ENCODE measurements around the gene SLC10A7. TPM values are rescaled to one million over a fixed set of nuclear protein-coding genes. Genes with fewer than 3 reads are reported as not detected.

SLC10A7 gene
- total RNA-seq, result 23.5 TPM
- long read RNA-seq, transcript SLC10A7-201 (12 exons, 2,798 nt), result major isoform, 5 of 13 reads
- long read RNA-seq, partial matches to known transcripts, result 1 of 13 reads
- long read RNA-seq, other reads (novel, unspliced or antisense), result 4 of 13 reads

DNA sequence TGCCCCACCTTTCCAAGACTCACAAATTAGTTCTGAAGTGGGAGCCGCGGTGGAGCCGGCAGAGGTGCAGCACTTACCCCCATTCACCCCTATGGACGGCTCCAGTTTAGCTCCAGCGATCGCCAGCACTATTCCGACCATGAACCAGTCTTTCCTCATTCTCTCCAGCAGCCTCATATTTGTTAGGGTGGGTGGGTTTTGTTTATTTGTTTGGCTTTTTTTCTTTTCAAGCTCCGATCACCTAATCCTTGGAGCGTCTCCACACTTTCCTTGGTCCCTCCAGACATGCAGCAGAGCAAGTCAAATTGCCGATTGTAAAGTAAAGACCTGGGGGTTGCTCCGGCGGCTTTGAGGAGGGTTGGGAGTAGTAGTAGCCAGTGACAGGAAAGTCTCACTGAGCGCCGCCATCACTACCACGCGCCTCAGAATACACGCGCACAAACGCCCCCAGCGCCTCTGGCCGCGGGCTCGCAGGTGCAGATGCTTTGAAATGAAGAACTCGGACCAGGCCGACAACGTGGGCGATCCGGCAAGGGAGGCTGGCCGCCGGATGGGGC lies at the start of gene SLC10A7:
SLC10A7 (minus strand) TSS at position 400 of the 557 bp plus-strand sequence; CDS start at position 177, 223 bp downstream.
- no peak for TF ChIP-seq CTCF (IDR thresholded peaks at IDR 0.05)
- peaks cover 17% of the 10 kb centered on the region for H3K4me1 ChIP-seq
- H3K27ac ChIP-seq, result peak within 1 kb of the TSS; percentile 87
- no peaks in the 10 kb centered on the region for H3K9me3 ChIP-seq
- no peaks in the 10 kb centered on the region for H3K27me3 ChIP-seq (ENCODE audit: low read depth)
- H3K36me3 ChIP-seq, result no peaks in the 10 kb centered on the region
- ATAC-seq, result peak; percentile 95 to 97
- peak within 1 kb of the TSS; percentile 98 for H3K4me3 ChIP-seq
- DNase-seq, result peak; percentile 81
- intact Hi-C loops (cut with DNase I), result no loop called here

GRCh38 chr4:146567396-146567795 lies 45.7 kb upstream of the SLC10A7 start:
- no peak for ATAC-seq
- intact Hi-C loops (cut with DNase I), result no loop called here

DNA sequence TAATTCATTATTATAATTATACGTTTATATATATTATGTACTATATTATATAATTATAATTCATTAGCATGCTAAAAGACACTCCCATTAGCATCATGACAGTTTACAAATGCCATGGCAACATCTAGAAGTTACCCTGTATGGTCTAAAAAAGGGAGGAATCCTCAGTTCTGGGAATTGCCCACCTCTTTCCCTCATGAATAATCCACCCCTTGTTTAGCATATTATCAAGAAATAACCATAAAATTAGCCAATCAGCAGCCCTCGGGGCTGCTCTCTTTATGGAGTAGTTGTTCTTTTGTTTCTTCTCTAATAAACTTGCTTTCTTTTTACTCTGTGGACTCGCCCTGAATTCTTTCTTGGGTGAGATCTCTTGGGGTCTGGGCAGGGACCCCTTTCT lies 42.8 kb upstream of the SLC10A7 start:
- no peaks in the 10 kb centered on the region for H3K36me3 ChIP-seq
- H3K27me3 ChIP-seq (ENCODE audit: low read depth), result no peaks in the 10 kb centered on the region
- H3K9me3 ChIP-seq, result no peaks in the 10 kb centered on the region
- H3K27ac ChIP-seq, result no peak overlapping the region
- intact Hi-C loops (cut with DNase I), result no loop called here
- no peak for ATAC-seq
- no peak overlapping the region for H3K4me3 ChIP-seq
- DNase-seq, result no peak
- no peak for TF ChIP-seq CTCF (IDR thresholded peaks at IDR 0.05)
- no peaks in the 10 kb centered on the region for H3K4me1 ChIP-seq

More at GRCh38 chr4:146567396-146567795, 45.7 kb upstream of the SLC10A7 start:
- no peaks in the 10 kb centered on the region for H3K27me3 ChIP-seq (ENCODE audit: low read depth)
- no peak overlapping the region for H3K27ac ChIP-seq
- H3K9me3 ChIP-seq, result no peaks in the 10 kb centered on the region
- H3K4me3 ChIP-seq, result no peak overlapping the region
- no peak for DNase-seq
- TF ChIP-seq CTCF (IDR thresholded peaks at IDR 0.05), result no peak
- no peaks in the 10 kb centered on the region for H3K36me3 ChIP-seq
- H3K4me1 ChIP-seq, result no peaks in the 10 kb centered on the region

GRCh38 chr4:146550161-146550560 lies 28.4 kb upstream of the SLC10A7 start:
- ATAC-seq, result peak in 1 of 2 donors; percentile 51
- no peak overlapping the region for H3K4me3 ChIP-seq
- DNase-seq, result no peak
- intact Hi-C loops (cut with DNase I), result no loop called here
- no peaks in the 10 kb centered on the region for H3K9me3 ChIP-seq
- no peaks in the 10 kb centered on the region for H3K27me3 ChIP-seq (ENCODE audit: low read depth)
- H3K36me3 ChIP-seq, result no peaks in the 10 kb centered on the region
- TF ChIP-seq CTCF (IDR thresholded peaks at IDR 0.05), result no peak
- no peaks in the 10 kb centered on the region for H3K4me1 ChIP-seq
- no peak overlapping the region for H3K27ac ChIP-seq

- Histone ChIP-seq H3K4me3 (no peak overlapping the region), H3K27ac (no peak overlapping the region), H3K4me1 (no peaks in the 10 kb centered on the region), H3K27me3 (ENCODE audit: low read depth) (no peaks in the 10 kb centered on the region), H3K36me3 (no peaks in the 10 kb centered on the region), H3K9me3 (no peaks in the 10 kb centered on the region)
- no peak for DNase-seq
- no peak for ATAC-seq
- no peak for TF ChIP-seq CTCF (IDR thresholded peaks at IDR 0.05)
- intact Hi-C loops (cut with DNase I), result no loop called here
Measured at GRCh38 chr4:146548443-146548842, 26.7 kb upstream of the SLC10A7 start.
